ENCODE measurements around the gene OR6Q1.

Gene OR6Q1

GRCh38 chr11:58000699-58001098, 30.1 kb upstream of the OR6Q1 start:
- Histone ChIP-seq H3K4me3 (ENCODE audit: low read depth in 1 of 2, low read length in 1 of 2) (no peak overlapping the region), H3K4me1 (ENCODE audit: control insufficient read depth in 1 of 2, insufficient read depth in 1 of 2, low read depth in 1 of 2, low read length in 1 of 2) (no peaks in the 10 kb centered on the region), H3K36me3 (no peaks in the 10 kb centered on the region), H3K27me3 (no peaks in the 10 kb centered on the region), H3K27ac (no peak overlapping the region), H3K9me3 (no peaks in the 10 kb centered on the region)
- TF ChIP-seq CTCF (IDR thresholded peaks at IDR 0.05): no peak

GRCh38 chr11:58003036-58003435, 27.7 kb upstream of the OR6Q1 start:
- no peaks in the 10 kb centered on the region for H3K4me1 ChIP-seq (ENCODE audit: control insufficient read depth in 1 of 2, insufficient read depth in 1 of 2, low read depth in 1 of 2, low read length in 1 of 2)
- H3K9me3 ChIP-seq: no peaks in the 10 kb centered on the region
- no peak for TF ChIP-seq CTCF (IDR thresholded peaks at IDR 0.05)
- H3K4me3 ChIP-seq (ENCODE audit: low read depth in 1 of 2, low read length in 1 of 2): no peak overlapping the region
- H3K27ac ChIP-seq: no peak overlapping the region
- H3K36me3 ChIP-seq: no peaks in the 10 kb centered on the region
- H3K27me3 ChIP-seq: no peaks in the 10 kb centered on the region

GRCh38 chr11:58003591-58003990, 27.2 kb upstream of the OR6Q1 start:
- H3K4me3 ChIP-seq (ENCODE audit: low read depth in 1 of 2, low read length in 1 of 2): no peak overlapping the region
- H3K27me3 ChIP-seq: no peaks in the 10 kb centered on the region
- no peaks in the 10 kb centered on the region for H3K4me1 ChIP-seq (ENCODE audit: control insufficient read depth in 1 of 2, insufficient read depth in 1 of 2, low read depth in 1 of 2, low read length in 1 of 2)
- no peak for TF ChIP-seq CTCF (IDR thresholded peaks at IDR 0.05)
- no peaks in the 10 kb centered on the region for H3K9me3 ChIP-seq
- no peak overlapping the region for H3K27ac ChIP-seq
- no peaks in the 10 kb centered on the region for H3K36me3 ChIP-seq

- no peak for TF ChIP-seq CTCF (IDR thresholded peaks at IDR 0.05)
- no peak overlapping the region for H3K4me3 ChIP-seq (ENCODE audit: low read depth in 1 of 2, low read length in 1 of 2)
These were observed 26.1 kb upstream of the OR6Q1 start for GRCh38 chr11:58004664-58005063.

GRCh38 chr11:58006940-58007339, 23.8 kb upstream of the OR6Q1 start:
- Histone ChIP-seq H3K27ac (no peak overlapping the region), H3K27me3 (no peaks in the 10 kb centered on the region), H3K36me3 (no peaks in the 10 kb centered on the region), H3K4me1 (ENCODE audit: control insufficient read depth in 1 of 2, insufficient read depth in 1 of 2, low read depth in 1 of 2, low read length in 1 of 2) (no peaks in the 10 kb centered on the region), H3K4me3 (ENCODE audit: low read depth in 1 of 2, low read length in 1 of 2) (no peak overlapping the region), H3K9me3 (no peaks in the 10 kb centered on the region)
- no peak for TF ChIP-seq CTCF (IDR thresholded peaks at IDR 0.05)

More at GRCh38 chr11:58004664-58005063, 26.1 kb upstream of the OR6Q1 start:
- Histone ChIP-seq H3K27ac (no peak overlapping the region), H3K36me3 (no peaks in the 10 kb centered on the region), H3K27me3 (no peaks in the 10 kb centered on the region), H3K4me1 (ENCODE audit: control insufficient read depth in 1 of 2, insufficient read depth in 1 of 2, low read depth in 1 of 2, low read length in 1 of 2) (no peaks in the 10 kb centered on the region), H3K9me3 (no peaks in the 10 kb centered on the region)

- Histone ChIP-seq H3K36me3 (no peaks in the 10 kb centered on the region), H3K4me3 (ENCODE audit: low read depth in 1 of 2, low read length in 1 of 2) (no peak overlapping the region), H3K27ac (no peak overlapping the region), H3K4me1 (ENCODE audit: control insufficient read depth in 1 of 2, insufficient read depth in 1 of 2, low read depth in 1 of 2, low read length in 1 of 2) (no peaks in the 10 kb centered on the region), H3K9me3 (no peaks in the 10 kb centered on the region), H3K27me3 (no peaks in the 10 kb centered on the region)
- no peak for TF ChIP-seq CTCF (IDR thresholded peaks at IDR 0.05)
These were observed 19.0 kb upstream of the OR6Q1 start for GRCh38 chr11:58011771-58012170.
